ENCODE results near the gene FCN1. TPM values are rescaled to one million over a fixed set of nuclear protein-coding genes. Genes with fewer than 3 reads are reported as not detected.

FCN1 gene
- total and polyA plus RNA-seq, 2 of the 8 experiments (the other 6 are each of a cell fraction or from before 2014, with no cell fraction given): not detected

DNA sequence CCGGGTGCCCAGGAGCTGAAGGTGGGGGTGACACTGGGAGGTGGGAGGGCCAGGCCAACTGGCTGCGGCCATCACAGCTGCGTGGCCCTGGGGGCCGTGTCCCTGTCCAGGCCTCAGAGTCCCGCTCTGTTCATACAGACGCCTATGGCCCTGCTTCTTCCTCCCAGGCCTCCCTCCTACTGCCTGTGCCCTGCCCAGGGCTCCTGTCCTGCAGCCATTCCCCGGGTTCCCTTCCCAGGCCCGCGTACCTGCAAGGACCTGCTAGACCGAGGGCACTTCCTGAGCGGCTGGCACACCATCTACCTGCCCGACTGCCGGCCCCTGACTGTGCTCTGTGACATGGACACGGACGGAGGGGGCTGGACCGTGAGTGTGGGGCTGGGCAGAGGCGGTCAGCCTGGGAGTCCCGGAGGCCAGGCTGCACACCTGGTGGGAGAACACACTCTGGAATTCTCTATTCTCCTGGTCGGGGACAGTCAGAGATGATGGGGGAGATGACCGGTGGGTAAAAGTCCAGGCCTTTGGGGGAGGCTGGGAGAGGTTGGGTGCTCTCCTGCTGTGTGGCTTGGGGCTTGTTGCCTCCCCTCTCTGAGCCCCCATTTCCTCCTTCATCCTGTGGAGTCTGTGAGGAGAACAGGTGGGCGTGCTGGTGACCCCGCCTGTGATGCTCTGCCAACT, 32.6 kb downstream of the FCN1 start:
- WGBS, 2 experiments (ENCODE audit: extremely low coverage in 1 of 2, insufficient coverage in 1 of 2, insufficient read length in 1 of 2, insufficient replicate concordance in 2 of 2, low coverage in 1 of 2, low lambda C conversion rate in 2 of 2, missing lambda C conversion rate in 1 of 2): 93% methylated on average over 22 of the region's 22 CpGs; no CpG with 5 or more reads in 1 of the 2 experiments
- no peaks in the 10 kb centered on the region for H3K27me3 ChIP-seq (replicated peaks in 1 of 4; ENCODE audit: control insufficient read depth in 3 of 4, extremely low read depth in 1 of 4, insufficient read depth in 3 of 4, low read length in 3 of 4)
- CTCF ChIA-PET (ENCODE audit: partially characterized antibody): no interaction called here
- TF ChIP-seq CREB1 (IDR thresholded peaks at IDR 0.05) (no peak), POLR2AphosphoS5 (IDR thresholded peaks at IDR 0.05; ENCODE audit: low read depth, low read length) (no peak), KDM1A (IDR thresholded peaks at IDR 0.05; ENCODE audit: borderline replicate concordance, low read length) (no peak), EGR1 (IDR thresholded peaks at IDR 0.05; ENCODE audit: borderline replicate concordance, low read depth, low read length) (no peak), HDAC6 (IDR thresholded peaks at IDR 0.05; ENCODE audit: low read depth, low read length) (no peak), BRCA1 (IDR thresholded peaks at IDR 0.05; ENCODE audit: low read depth, low read length) (no peak), RNF2 (IDR thresholded peaks at IDR 0.05; ENCODE audit: borderline replicate concordance, low read depth, low read length, missing control alignments, poor library complexity, severe bottlenecking) (no peak)
- TF ChIP-seq, protein P1, sequence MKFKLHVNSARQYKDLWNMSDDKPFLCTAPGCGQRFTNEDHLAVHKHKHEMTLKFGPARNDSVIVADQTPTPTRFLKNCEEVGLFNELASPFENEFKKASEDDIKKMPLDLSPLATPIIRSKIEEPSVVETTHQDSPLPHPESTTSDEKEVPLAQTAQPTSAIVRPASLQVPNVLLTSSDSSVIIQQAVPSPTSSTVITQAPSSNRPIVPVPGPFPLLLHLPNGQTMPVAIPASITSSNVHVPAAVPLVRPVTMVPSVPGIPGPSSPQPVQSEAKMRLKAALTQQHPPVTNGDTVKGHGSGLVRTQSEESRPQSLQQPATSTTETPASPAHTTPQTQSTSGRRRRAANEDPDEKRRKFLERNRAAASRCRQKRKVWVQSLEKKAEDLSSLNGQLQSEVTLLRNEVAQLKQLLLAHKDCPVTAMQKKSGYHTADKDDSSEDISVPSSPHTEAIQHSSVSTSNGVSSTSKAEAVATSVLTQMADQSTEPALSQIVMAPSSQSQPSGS (IDR thresholded peaks at IDR 0.05; ENCODE audit: low read length): no peak
- TF ChIP-seq, protein P2, sequence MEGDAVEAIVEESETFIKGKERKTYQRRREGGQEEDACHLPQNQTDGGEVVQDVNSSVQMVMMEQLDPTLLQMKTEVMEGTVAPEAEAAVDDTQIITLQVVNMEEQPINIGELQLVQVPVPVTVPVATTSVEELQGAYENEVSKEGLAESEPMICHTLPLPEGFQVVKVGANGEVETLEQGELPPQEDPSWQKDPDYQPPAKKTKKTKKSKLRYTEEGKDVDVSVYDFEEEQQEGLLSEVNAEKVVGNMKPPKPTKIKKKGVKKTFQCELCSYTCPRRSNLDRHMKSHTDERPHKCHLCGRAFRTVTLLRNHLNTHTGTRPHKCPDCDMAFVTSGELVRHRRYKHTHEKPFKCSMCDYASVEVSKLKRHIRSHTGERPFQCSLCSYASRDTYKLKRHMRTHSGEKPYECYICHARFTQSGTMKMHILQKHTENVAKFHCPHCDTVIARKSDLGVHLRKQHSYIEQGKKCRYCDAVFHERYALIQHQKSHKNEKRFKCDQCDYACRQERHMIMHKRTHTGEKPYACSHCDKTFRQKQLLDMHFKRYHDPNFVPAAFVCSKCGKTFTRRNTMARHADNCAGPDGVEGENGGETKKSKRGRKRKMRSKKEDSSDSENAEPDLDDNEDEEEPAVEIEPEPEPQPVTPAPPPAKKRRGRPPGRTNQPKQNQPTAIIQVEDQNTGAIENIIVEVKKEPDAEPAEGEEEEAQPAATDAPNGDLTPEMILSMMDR (IDR thresholded peaks at IDR 0.05; ENCODE audit: control extremely low read depth in 1 of 3, insufficient read depth in 1 of 3, low read depth in 1 of 3, low read length in 3 of 3): no peak

More for the DNA sequence above, 32.6 kb downstream of the FCN1 start:
- no peak overlapping the region for H2AK5ac ChIP-seq (ENCODE audit: low read depth, low read length)
- no peak overlapping the region for H3K18ac ChIP-seq (ENCODE audit: extremely low read depth, low read length)
- H3K23me2 ChIP-seq (ENCODE audit: low read depth, low read length): no peaks in the 10 kb centered on the region; the same call in 1 of the 2 replicates
- H3K79me1 ChIP-seq (ENCODE audit: low read depth, low read length): no peaks in the 10 kb centered on the region
- H3K79me2 ChIP-seq (ENCODE audit: control insufficient read depth in 1 of 2, insufficient read depth in 2 of 2, low read length in 2 of 2): no peaks in the 10 kb centered on the region
- no peak for FAIRE-seq
- no peaks in the 10 kb centered on the region for H3K9me3 ChIP-seq (ENCODE audit: insufficient read depth in 2 of 2, low read depth in 1 of 2, low read length in 1 of 2)
- no peak overlapping the region for H3K27ac ChIP-seq (ENCODE audit: low read depth, low read length)
- no peak overlapping the region for H3K4ac ChIP-seq (replicated peaks; ENCODE audit: insufficient read length, low read depth, low read length)
- no peak overlapping the region for H2AFZ ChIP-seq (ENCODE audit: low read length)
- no peak overlapping the region for H3K9ac ChIP-seq (replicated peaks in 1 of 4; ENCODE audit: extremely low read depth in 1 of 4, low read depth in 3 of 4, low read length in 3 of 4)
- H3K36me3 ChIP-seq (ENCODE audit: control insufficient read depth in 2 of 4, insufficient read depth in 4 of 4, low read length in 3 of 4): no peaks in the 10 kb centered on the region
- no peak overlapping the region for H2BK12ac ChIP-seq (ENCODE audit: low read depth, low read length)
- H3K4me1 ChIP-seq (replicated peaks in 1 of 4; ENCODE audit: control insufficient read depth in 3 of 4, insufficient read depth in 4 of 4, low read length in 3 of 4): no peaks in the 10 kb centered on the region
- H2BK20ac ChIP-seq (ENCODE audit: low read length): no peak overlapping the region
- no peak overlapping the region for H4K8ac ChIP-seq (ENCODE audit: extremely low read depth, insufficient read depth, low read length)
- H3K23ac ChIP-seq (ENCODE audit: insufficient read length): no peak overlapping the region
- H3K56ac ChIP-seq (replicated peaks; ENCODE audit: insufficient read length, low read depth, low read length): no peak overlapping the region
- no peak overlapping the region for H3K14ac ChIP-seq (ENCODE audit: insufficient read length)
- H4K20me1 ChIP-seq (replicated peaks in 1 of 2; ENCODE audit: control insufficient read depth in 1 of 2, insufficient read depth in 2 of 2, low read length in 2 of 2): no peaks in the 10 kb centered on the region
- H3K4me3 ChIP-seq (ENCODE audit: extremely low read depth in 1 of 4, insufficient read depth in 2 of 4, low read depth in 3 of 4, low read length in 4 of 4): no peak overlapping the region
- H3K4me2 ChIP-seq (ENCODE audit: insufficient read depth in 1 of 2, low read depth in 2 of 2, low read length in 2 of 2): no peak overlapping the region
- no peak for DNase-seq (ENCODE audit: low read depth in 1 of 2, low spot score in 2 of 2)
- H2BK15ac ChIP-seq (ENCODE audit: low read length): no peak overlapping the region
- no peak overlapping the region for H4K5ac ChIP-seq (ENCODE audit: insufficient read length, low read depth, low read length)
- no peak overlapping the region for H2BK120ac ChIP-seq (replicated peaks; ENCODE audit: low read depth, low read length)
- POLR2A ChIA-PET (ENCODE audit: partially characterized antibody): no interaction called here
- no peak overlapping the region for H2BK5ac ChIP-seq (ENCODE audit: low read depth, low read length)
- no peak overlapping the region for H4K91ac ChIP-seq (replicated peaks; ENCODE audit: insufficient read length, low read length)

All from H1 (cell line).